ENCODE measurements around the gene RPL37.

The RPL37 gene

DNA sequence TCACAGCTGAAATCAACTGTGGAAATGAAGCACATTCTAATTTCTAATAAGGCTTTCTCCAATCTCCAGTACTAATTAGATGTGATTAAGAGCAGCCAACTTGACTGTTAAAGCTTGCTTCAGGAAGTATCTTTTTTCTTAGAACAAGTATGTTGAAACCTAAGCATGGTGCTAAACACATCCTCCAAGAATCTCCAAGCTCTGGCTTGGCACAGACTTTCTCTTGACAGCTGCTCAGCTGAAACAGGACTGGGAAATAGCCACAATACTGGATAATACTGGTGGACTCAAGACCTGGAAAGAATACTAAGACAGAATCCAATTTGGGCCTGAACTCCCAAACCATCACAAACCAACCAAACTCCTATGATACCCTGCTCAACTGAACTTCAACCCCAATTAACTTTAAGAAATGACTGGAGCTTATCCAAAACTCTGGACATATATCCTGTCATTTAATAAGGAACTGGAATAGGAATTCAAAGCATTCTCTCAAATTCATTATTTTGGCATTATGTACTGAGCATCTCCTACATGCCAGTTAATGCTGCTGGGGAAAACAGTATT is 53.1 kb downstream of the RPL37 start:
- Mint-ChIP-seq H3K27me3 (ENCODE audit: low read depth, poor library complexity) (no peaks in the 10 kb centered on the region), H3K27ac (no peak overlapping the region), H3K4me3 (no peak overlapping the region), H3K9me3 (peaks cover 13% of the 10 kb centered on the region), H3K36me3 (ENCODE audit: low read depth) (peaks cover 37% of the 10 kb centered on the region), H3K4me1 (no peaks in the 10 kb centered on the region)
- DNase-seq = no peak
- TF ChIP-seq, protein P1, sequence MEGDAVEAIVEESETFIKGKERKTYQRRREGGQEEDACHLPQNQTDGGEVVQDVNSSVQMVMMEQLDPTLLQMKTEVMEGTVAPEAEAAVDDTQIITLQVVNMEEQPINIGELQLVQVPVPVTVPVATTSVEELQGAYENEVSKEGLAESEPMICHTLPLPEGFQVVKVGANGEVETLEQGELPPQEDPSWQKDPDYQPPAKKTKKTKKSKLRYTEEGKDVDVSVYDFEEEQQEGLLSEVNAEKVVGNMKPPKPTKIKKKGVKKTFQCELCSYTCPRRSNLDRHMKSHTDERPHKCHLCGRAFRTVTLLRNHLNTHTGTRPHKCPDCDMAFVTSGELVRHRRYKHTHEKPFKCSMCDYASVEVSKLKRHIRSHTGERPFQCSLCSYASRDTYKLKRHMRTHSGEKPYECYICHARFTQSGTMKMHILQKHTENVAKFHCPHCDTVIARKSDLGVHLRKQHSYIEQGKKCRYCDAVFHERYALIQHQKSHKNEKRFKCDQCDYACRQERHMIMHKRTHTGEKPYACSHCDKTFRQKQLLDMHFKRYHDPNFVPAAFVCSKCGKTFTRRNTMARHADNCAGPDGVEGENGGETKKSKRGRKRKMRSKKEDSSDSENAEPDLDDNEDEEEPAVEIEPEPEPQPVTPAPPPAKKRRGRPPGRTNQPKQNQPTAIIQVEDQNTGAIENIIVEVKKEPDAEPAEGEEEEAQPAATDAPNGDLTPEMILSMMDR (IDR thresholded peaks at IDR 0.05) = no peak

DNA sequence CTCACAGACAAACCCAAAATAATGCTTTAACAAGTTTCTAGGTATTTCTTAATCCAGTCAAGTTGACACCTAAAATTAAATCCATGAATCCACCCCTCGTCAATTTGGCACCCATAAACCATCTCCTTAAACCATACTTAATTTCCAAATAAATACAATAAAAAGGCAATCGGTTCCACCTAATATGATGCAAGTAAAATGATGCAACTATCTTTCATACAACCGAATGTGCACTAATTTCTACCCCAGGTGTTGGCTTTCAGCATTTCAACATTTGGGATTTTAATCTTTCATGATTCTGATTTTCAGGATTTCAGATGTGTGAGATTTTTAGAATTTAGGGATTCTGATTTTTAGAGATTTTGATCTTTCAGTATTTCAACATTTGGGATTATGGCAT is 54.2 kb downstream of the RPL37 start:
- TF ChIP-seq, protein P1 (IDR thresholded peaks at IDR 0.05) = no peak
- H3K4me1 Mint-ChIP-seq = no peaks in the 10 kb centered on the region
- peak overlapping the region; percentile 39 for H3K27ac Mint-ChIP-seq
- no peaks in the 10 kb centered on the region for H3K27me3 Mint-ChIP-seq (ENCODE audit: low read depth, poor library complexity)
- peaks cover 5% of the 10 kb centered on the region for H3K9me3 Mint-ChIP-seq
- DNase-seq = no peak
- no peak overlapping the region for H3K4me3 Mint-ChIP-seq
- peaks cover 37% of the 10 kb centered on the region for H3K36me3 Mint-ChIP-seq (ENCODE audit: low read depth)

DNA sequence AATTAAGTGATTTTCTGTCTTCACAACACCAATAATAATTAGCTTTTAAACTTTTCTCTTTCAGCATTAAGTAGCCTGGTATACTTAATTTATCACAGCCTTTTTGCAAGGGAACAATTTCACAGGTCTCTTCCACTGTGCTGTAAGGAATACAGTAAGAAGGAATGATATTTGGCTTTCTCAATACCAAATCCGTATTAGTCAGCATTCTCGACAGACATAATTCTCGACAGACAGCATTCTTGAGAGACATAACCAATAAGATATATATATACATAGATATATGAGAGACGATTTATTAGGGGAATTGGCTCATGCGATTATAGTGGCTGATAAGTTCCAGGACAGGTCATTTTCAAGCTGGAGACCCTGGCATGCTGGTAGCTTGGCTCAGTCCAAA is 54.8 kb downstream of the RPL37 start:
- Mint-ChIP-seq H3K9me3 (no peaks in the 10 kb centered on the region), H3K36me3 (ENCODE audit: low read depth) (peaks cover 38% of the 10 kb centered on the region), H3K27me3 (ENCODE audit: low read depth, poor library complexity) (no peaks in the 10 kb centered on the region), H3K4me3 (no peak overlapping the region), H3K27ac (no peak overlapping the region), H3K4me1 (no peaks in the 10 kb centered on the region)
- no peak for DNase-seq
- TF ChIP-seq, protein P1 (IDR thresholded peaks at IDR 0.05) = no peak

DNA sequence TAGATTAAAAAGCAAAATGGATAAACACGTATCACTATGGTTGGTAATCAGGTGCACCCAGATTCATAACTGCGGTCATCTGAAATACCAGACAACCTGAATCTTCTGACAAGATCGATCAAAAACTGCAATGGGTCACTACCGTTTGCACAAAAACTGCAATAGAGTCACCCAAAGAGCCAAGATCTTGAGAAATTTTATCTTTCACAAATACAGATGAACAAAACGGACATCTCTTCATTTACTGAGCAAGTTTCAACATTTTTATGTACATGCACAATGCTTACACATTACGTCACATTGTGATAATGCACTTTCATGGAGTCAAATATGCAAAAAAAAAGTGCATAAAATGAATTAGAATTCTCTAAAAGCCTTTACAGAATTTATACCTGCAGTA is 55.5 kb downstream of the RPL37 start:
- Mint-ChIP-seq H3K4me3 (no peak overlapping the region), H3K36me3 (ENCODE audit: low read depth) (peaks cover 40% of the 10 kb centered on the region), H3K4me1 (no peaks in the 10 kb centered on the region), H3K9me3 (no peaks in the 10 kb centered on the region), H3K27me3 (ENCODE audit: low read depth, poor library complexity) (no peaks in the 10 kb centered on the region), H3K27ac (no peak overlapping the region)
- TF ChIP-seq, protein P1 (IDR thresholded peaks at IDR 0.05) = no peak
- DNase-seq = no peak

DNA sequence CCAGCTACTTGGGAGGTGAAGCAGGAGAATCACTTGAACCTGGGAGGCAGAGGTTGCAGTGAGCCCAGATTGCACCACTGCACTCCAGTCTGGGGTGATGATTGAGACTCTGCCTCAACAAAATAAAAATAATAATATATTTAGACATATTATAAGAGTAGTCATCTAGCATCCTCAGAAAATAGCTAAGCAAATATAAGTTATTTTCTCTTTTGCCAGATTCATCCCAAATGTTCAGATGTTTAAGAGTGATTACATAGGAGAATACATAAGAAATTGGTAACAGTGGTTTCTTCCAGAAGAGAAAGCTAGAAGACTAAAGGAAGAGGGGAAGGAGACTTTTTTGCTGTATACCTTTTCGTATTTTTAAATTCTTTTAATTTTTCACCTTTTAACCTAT is 56.9 kb downstream of the RPL37 start:
- TF ChIP-seq, protein P1 (IDR thresholded peaks at IDR 0.05) = no peak
- peaks cover 5% of the 10 kb centered on the region for H3K4me1 Mint-ChIP-seq
- no peaks in the 10 kb centered on the region for H3K27me3 Mint-ChIP-seq (ENCODE audit: low read depth, poor library complexity)
- H3K4me3 Mint-ChIP-seq = no peak overlapping the region
- no peaks in the 10 kb centered on the region for H3K9me3 Mint-ChIP-seq
- peaks cover 44% of the 10 kb centered on the region for H3K36me3 Mint-ChIP-seq (ENCODE audit: low read depth)
- H3K27ac Mint-ChIP-seq = no peak overlapping the region
- DNase-seq = no peak

DNA sequence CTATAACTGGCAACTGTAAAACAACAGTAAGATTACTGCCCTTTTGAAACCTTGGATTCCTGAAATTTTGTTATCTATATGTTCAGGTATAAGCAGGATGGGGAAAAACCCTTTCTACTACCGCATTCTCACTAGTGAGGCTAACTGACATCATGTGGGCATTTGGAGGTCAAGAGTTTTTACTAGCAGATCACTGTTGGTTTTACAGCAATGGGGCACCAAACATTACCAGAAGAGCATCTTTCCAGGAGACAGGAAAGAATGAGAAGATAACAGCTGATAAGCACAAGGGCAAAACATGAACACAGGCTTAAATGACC is 58.4 kb downstream of the RPL37 start:
- no peaks in the 10 kb centered on the region for H3K9me3 Mint-ChIP-seq
- H3K27ac Mint-ChIP-seq = peak overlapping the region; percentile 62
- no peaks in the 10 kb centered on the region for H3K27me3 Mint-ChIP-seq (ENCODE audit: low read depth, poor library complexity)
- H3K4me3 Mint-ChIP-seq = no peak overlapping the region
- DNase-seq = no peak
- peaks cover 5% of the 10 kb centered on the region for H3K4me1 Mint-ChIP-seq
- TF ChIP-seq, protein P1 (IDR thresholded peaks at IDR 0.05) = no peak
- H3K36me3 Mint-ChIP-seq (ENCODE audit: low read depth) = peaks cover 50% of the 10 kb centered on the region

Measured in nephron progenitor cell (in vitro differentiated cells).